Tibial nerve (tissue), 4 donors: ENCODE measurements around the gene SEPTIN1. TPM values are rescaled to one million over a fixed set of nuclear protein-coding genes. Genes with fewer than 3 reads are reported as not detected.

Experiments used
- DNase-seq, 2 donors: peaks; one replicate each; pipeline ENCODE4 v3.0.0-alpha.2; 2019; ENCODE audit warnings: low spot score in 2 of 2
- H3K27ac ChIP-seq, 4 donors: fragments of 200-600 bp; sonication (generic) in 3 of 4; one replicate each; pipeline ENCODE4 v1.5.1; 2017 to 2019; ENCODE audit warnings: mild to moderate bottlenecking in 1 of 4
- H3K27me3 ChIP-seq, 2 donors: fragments of 200-600 bp; sonication (generic) in 1 of 2; one replicate each; pipeline versions ENCODE4 v1.5.1 to v1.6.0; 2017 to 2019
- H3K36me3 ChIP-seq, 3 donors: fragments of 200-600 bp; sonication (generic); one replicate each; pipeline ENCODE4 v1.5.1; 2018 to 2019
- H3K4me1 ChIP-seq, 4 donors: fragments of 200-600 bp; sonication (generic) in 3 of 4; one replicate each; pipeline ENCODE4 v1.5.1; 2017 to 2019
- H3K4me3 ChIP-seq, 4 donors: fragments of 200-600 bp; sonication (generic) in 3 of 4; one replicate each; pipeline ENCODE4 v1.5.1; 2017 to 2019; ENCODE audit warnings: mild to moderate bottlenecking in 1 of 4, moderate library complexity in 1 of 4
- H3K9me3 ChIP-seq, 4 donors: fragments of 200-600 bp; sonication (generic) in 3 of 4; one replicate each; pipeline ENCODE4 v1.5.1; 2017 to 2019
- CTCF ChIP-seq, 5 experiments: fragments of 200-600 bp in 3 of 5; fragments of 450-650 bp in 2 of 5; sonication (generic) in 3 of 5; IDR thresholded peaks; one replicate each; pipeline ENCODE4 v1.5.1; 2016 to 2019; ENCODE audit warnings: antibody characterized with exemption in 5 of 5, mild to moderate bottlenecking in 3 of 5, moderate library complexity in 2 of 5
- EP300 ChIP-seq, 2 donors: sonication (generic); formaldehyde crosslinking; IDR thresholded peaks; one replicate each; pipeline ENCODE4 v1.6.1; 2017; ENCODE audit warnings: antibody characterized with exemption in 2 of 2, mild to moderate bottlenecking in 1 of 2
- POLR2A ChIP-seq, 2 donors: fragments of 450-650 bp; IDR thresholded peaks; one replicate each; pipeline ENCODE4 v1.6.1; 2017; ENCODE audit warnings: antibody characterized with exemption in 2 of 2, mild to moderate bottlenecking in 2 of 2, moderate library complexity in 2 of 2
- WGBS, 2 donors: methylation state at CpG; one replicate each; pipeline ENCODE4 v1.1.5; 2018; 5-methylcytosine and 5-hydroxymethylcytosine counted together
- total RNA-seq, 4 donors: library from RNA; depleted of rRNA; stranded (reverse); fragments of >200 nt; gene quantifications; one replicate each; pipeline ENCODE4 v1.1.0, GENCODE V29; 2016

SEPTIN1 gene
- total RNA-seq, 4 donors from 2014 or later: 1.4 to 4.8 (median 3.6) TPM; not detected in 1

GRCh38 chr16:30409125-30410060, 27.0 kb upstream of the SEPTIN1 start:
- H3K27me3 ChIP-seq: no peaks in the 10 kb centered on the region
- TF ChIP-seq CTCF (IDR thresholded peaks at IDR 0.05) (peak; percentile 91 to 95 (median 93)), POLR2A (IDR thresholded peaks at IDR 0.05) (no peak), EP300 (IDR thresholded peaks at IDR 0.05) (peak in 1 of 2 donors; percentile 43)
- peak; percentile 83 to 93 for DNase-seq
- peak overlapping the region in 1 of 4 donors; percentile 3 for H3K4me3 ChIP-seq
- peaks cover 0 to 33% (median 13%) of the 10 kb centered on the region in 4 donors for H3K4me1 ChIP-seq
- H3K36me3 ChIP-seq: peaks cover 0 to 35% (median 0%) of the 10 kb centered on the region in 3 donors
- no peaks in the 10 kb centered on the region for H3K9me3 ChIP-seq
- 36 to 44% methylated on average over 14 to 15 of the region's 15 CpGs for WGBS, 2 donors
- peak overlapping the region in 2 of 4 donors; percentile 74 to 96 for H3K27ac ChIP-seq

DNA sequence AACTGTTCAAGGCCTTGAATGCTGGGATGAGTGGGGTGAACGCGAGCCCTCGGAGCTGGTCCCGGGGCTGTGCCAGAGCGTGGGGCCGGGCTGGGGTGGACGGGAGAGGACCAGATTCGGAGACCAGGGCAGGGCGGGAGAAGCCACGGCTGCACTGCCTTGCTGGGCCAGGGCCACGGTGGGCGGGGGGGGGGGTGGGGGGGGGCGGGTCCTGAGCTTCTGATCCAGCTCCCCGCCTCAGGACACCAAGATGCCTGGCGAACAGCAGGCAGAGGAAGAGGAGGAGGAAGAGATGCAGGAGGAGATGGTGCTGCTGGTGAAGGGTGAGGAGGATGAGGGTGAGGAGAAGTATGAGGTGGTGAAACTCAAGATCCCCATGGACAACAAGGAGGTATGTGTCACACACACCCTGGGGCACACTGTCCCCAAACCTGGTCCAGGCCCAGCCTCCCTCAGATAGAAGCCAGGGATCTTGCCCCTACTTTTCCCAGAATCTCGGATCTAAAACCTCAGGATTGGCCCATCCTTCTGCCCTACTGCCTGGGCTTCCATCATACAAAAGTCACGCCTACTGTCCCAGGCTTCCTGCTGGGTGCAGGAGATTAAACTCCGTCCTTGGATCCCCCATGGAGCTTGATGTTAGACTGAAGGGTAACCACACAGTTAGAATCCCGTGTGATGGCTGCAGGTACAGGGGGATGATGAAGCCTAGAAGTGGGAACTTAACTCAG, 25.6 kb upstream of the SEPTIN1 start:
- no peak for DNase-seq
- Histone ChIP-seq H3K4me1 (peaks cover 0 to 33% (median 13%) of the 10 kb centered on the region in 4 donors), H3K4me3 (peak overlapping the region; percentile 64 to 91 (median 76)), H3K27ac (peak overlapping the region; percentile 84 to 96 (median 92)), H3K9me3 (no peaks in the 10 kb centered on the region), H3K27me3 (no peaks in the 10 kb centered on the region), H3K36me3 (peaks cover 0 to 24% (median 0%) of the 10 kb centered on the region in 3 donors)
- 10% methylated on average over 13 to 16 of the region's 19 CpGs for WGBS, 2 donors
- no peak for TF ChIP-seq CTCF (IDR thresholded peaks at IDR 0.05)
- no peak for TF ChIP-seq POLR2A (IDR thresholded peaks at IDR 0.05)
- no peak for TF ChIP-seq EP300 (IDR thresholded peaks at IDR 0.05)

DNA sequence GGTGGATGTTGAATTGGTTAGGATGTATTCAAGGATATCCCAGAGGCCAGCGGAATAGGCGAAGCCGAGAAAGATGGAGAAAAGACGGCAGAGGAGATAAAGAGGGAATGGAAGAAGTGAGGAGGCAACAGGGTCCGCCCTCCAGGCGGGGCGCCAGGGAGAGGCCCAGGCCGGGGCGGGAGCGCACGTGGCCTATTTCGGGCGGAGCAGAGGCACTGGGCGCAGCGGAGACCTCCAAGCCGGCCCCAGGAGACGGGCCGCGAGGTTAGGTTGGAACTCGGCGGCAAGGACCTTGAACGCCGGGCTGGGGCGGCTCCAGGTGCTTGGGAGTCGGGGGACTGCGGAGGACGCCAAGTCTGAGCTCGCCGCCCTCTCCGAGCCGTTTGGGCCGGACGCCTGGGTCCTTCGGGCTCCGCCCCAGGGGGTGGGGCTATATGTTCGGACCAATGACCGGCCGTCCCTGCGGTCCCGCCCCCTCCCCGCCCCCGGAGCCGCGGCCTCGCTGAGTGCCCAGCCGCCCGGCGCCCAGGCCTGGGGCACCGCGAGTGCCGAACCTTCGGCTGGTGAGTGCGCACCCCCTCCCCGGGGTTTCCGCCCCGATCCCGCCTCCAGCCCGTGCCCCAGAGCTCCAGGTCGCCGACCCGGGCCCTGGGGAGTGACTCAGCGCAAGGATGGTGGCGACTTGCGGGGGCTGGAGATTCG, 24.9 kb upstream of the SEPTIN1 start, which contains the start of gene ZNF771:
ZNF771 (plus strand) TSS at position 505 of the 702 bp plus-strand sequence. CDS start 448 bp downstream, outside the sequence.
- peaks cover 0 to 18% (median 0%) of the 10 kb centered on the region in 3 donors for H3K36me3 ChIP-seq
- peak; percentile 84 to 91 for TF ChIP-seq EP300 (IDR thresholded peaks at IDR 0.05)
- peak in 1 of 2 donors; percentile 72 for TF ChIP-seq POLR2A (IDR thresholded peaks at IDR 0.05)
- TF ChIP-seq CTCF (IDR thresholded peaks at IDR 0.05): peak in 3 of 5 experiments; percentile 12 to 29 (median 17)
- H3K9me3 ChIP-seq: no peaks in the 10 kb centered on the region
- H3K27ac ChIP-seq: peak within 1 kb of the TSS; percentile 84 to 96 (median 92)
- DNase-seq: peak; percentile 92 to 93
- 0 to 1% methylated on average over 29 to 30 of the region's 65 CpGs for WGBS, 2 donors
- peaks cover 0 to 33% (median 13%) of the 10 kb centered on the region in 4 donors for H3K4me1 ChIP-seq
- no peaks in the 10 kb centered on the region for H3K27me3 ChIP-seq
- H3K4me3 ChIP-seq: peak within 1 kb of the TSS; percentile 64 to 91 (median 76)

DNA sequence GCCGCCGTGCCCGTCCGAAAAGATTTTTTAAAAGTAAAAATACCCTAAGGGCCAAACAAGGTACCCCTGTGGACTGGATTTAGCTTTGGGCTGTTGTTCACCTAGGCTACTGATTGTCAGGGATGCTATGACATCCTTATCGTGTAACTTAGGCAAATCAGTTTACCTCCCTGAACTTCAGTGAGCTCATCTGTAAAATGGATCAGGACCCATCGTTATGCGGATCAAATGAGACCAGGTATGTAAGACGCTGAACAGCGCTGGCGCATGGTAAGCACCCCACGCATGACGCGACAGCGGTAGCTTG, 24.4 kb upstream of the SEPTIN1 start:
- H3K36me3 ChIP-seq: peaks cover 0 to 13% (median 0%) of the 10 kb centered on the region in 3 donors

More for the DNA sequence above, 24.4 kb upstream of the SEPTIN1 start:
- Histone ChIP-seq H3K9me3 (no peaks in the 10 kb centered on the region), H3K4me3 (peak overlapping the region; percentile 64 to 91 (median 76)), H3K4me1 (peaks cover 0 to 33% (median 13%) of the 10 kb centered on the region in 4 donors), H3K27me3 (no peaks in the 10 kb centered on the region), H3K27ac (peak overlapping the region; percentile 84 to 96 (median 92))
- no peak for DNase-seq
- TF ChIP-seq CTCF (IDR thresholded peaks at IDR 0.05) (no peak), EP300 (IDR thresholded peaks at IDR 0.05) (no peak), POLR2A (IDR thresholded peaks at IDR 0.05) (no peak)
- 16 to 19% methylated on average over 14 of the region's 14 CpGs for WGBS, 2 donors
